NCI-H1436 treated with DMSO at 0.1 percent for 48 hours (cell line): ENCODE measurements around the gene ITGA6.

ENCODE experiments used
- DNase-seq: peaks from one replicate; lab custom pipeline; 2025; lab: John Stamatoyannopoulos, UW

Gene ITGA6

DNA sequence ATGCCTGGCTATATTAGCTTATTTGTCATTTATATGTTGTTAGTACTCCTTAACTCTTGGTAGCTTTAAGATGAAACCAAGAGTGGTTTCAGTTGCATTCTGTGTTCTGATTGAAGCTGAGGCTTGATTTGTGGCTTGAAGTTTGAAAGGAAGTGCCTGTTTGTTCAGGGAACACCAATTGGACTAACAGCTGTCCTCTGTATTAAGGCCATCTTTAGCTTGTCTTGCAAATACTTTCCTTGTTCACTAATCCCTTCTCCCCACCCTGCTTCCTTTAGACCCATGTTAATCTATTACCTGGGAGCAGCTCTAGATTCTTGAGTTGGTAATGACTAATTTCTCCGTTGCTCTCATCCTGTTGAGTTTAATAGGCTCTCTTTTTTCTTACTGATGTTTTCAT, 13.4 kb downstream of the ITGA6 start:
- no peak for DNase-seq

DNA sequence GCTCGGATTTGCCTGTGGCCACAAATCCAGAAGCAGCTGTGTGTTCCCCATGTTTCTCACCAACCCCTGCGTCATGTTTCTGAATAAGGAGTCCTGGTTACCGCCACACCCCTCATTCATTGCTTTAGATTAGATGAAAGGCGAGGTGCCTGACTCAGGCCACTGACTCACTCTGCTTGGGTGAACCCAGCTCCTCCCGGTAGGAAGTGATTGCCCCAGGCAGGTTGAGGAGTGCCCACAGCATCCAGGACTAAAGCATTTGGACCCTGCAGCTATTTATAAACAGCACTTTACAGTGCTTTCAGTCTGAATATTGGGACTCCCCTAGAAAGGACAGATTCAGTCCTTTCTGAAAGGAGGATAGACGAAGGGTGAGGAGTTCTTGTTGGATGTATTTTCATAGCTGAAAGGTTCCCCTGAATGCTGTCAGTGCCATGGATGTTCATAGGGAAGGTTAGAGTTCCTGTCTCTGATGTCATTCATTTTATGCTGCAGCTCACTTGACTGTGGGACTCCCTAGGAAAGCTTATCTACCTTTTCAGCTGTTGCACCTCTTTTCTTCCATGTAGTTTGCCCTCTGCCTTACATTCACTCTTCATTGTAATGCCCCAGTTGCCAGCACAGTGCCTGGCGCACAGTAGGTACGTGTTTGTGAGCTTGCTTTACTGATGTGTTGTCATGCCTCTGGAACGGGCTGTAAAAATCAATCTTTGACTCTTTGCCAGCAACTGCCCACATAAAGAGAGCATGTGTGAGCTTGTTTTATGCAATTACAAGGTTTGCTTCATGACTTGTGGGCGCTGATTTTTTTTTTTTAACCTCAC, 14.9 kb downstream of the ITGA6 start:
- no peak for DNase-seq

DNA sequence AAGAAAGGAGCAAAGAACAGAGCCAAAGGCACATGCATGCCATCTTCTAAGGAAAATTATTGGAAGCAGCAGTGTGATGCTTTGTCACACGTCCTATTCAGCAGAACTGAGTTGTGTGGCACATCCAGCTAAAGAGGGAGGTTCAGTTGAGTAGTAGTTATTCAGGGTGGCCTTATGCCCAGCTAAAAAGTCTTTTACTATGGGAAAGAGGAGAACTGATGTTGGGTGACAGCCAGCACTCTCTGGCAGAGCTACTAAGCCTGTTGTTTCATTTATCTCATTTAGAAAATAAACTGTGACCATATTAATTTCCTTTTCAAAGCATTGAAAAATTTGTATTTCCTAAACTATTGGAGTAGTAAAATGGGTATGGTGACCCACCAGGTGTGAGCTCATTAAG, 18.5 kb downstream of the ITGA6 start:
- no peak for DNase-seq

DNA sequence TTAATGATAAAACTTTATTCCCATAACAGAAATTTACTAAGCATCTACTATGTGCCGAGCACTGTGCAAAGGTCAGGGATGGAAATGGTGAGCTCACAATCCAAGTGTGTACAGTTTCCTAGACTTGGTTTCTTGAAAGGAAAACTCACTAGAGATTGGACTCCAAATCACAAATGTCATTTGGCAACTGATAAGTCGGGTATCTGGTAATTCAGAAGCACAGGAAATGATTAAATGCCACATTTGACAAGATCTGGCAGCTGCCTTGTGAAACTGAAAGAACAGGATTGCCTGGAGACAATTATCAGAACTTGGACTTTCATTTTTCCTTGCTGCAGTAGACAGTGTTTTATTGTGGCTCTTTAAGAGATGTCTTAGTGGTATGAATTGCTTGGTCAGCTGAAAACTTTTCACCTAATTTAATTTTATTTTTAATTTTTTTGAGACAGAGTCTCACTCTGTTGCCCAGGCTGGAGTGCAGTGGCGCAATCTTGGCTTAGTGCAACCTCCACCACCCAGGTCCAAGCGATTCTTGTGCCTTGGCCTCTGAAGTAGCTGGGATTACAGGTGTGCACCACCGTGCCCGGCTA, 19.2 kb downstream of the ITGA6 start:
- no peak for DNase-seq

DNA sequence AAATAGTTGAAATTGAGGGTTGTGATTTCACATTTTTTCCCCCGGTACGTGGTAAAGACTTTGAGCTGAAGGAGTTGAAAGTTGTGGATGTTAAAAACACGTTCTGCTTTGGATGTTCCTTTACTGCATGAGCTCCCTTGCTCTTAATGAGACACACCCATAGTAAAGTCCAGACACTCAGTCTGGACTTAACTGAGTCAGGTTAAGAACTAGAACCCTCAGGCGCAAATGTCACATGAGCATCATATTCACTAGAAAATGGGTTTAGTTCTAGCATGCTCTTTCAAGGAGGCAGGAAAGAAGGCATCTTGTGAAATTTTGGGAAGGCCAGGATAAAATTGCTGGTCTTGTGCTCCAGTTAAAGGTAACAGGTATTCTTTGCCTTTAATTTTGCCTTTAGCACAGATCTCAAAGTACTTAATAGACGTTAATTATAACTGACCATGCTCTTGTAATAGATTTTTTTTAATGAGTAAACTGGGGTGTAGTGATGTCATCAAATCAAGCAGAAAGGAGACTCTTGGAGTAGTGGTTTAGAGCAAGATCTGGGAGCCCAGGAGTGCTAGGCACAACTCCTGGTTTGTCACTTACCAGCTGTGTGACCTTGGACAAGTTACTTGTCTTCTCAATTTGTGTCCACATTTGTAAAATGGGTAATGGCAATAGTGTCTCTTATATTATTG, 20.6 kb downstream of the ITGA6 start:
- DNase-seq: no peak

DNA sequence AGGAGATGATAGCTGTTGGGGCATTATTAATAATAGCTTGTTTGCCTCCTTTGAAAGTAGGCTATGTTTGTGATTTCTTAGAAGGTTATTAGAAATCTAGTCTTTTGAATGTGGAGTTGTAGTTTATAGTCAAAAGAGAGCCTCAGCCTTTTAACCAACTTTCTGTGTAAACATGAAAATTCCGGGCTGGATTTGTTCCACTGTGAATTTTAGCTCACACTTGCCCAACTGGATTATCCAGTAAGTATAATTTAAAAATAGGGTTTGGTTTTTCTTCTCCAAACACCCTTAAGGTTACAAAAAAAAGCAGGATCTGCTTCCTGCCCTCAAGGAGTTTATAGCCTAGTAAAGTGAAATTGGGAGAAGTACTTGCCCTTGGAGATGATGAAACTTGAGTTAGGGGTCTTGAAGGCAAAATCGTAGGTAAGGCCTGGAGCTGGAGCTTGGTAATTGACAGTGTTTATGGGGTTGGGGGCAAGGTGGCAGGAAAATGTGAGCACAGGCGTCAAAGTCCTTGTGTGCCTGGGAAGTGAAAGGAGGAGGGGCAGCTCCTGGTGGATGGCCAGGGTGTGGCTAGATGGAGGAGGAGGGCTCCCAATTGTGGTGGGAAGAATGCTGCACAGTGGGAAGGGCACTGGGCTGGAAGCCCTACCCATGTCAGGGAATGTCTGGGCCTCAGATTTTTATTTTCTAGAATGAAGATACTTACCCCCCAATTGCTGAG, 21.3 kb downstream of the ITGA6 start:
- DNase-seq: no peak

DNA sequence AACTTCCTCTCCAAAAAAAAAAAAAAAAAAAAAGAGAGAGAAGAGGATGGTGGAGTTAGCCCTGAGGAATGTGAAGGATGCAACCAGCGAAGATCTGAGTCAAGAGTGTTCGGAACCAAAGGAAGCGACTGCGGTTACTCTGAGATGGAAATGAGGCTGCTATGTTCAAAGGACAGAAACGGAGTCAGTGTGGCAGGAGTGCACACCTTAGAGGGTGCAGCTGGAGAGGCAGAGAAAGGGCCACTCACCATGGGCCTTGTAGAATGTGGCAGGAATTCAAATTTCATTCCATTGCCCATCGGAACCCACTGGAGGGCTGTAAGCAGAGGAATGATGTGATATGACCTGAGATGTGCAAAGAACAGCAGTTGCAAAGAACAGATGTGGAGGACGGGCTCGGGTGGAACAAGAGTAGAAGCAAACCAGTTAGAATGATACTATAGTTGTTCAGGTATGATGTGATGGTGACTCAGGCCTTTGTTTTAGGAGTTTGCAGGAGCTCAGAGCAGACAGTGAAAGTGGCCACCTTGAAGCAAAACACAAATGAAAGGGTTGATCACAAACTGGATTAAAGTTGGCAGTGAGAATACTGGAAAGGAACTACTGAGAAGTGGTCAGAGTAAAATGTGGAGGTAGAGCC, 22.6 kb downstream of the ITGA6 start:
- no peak for DNase-seq

DNA sequence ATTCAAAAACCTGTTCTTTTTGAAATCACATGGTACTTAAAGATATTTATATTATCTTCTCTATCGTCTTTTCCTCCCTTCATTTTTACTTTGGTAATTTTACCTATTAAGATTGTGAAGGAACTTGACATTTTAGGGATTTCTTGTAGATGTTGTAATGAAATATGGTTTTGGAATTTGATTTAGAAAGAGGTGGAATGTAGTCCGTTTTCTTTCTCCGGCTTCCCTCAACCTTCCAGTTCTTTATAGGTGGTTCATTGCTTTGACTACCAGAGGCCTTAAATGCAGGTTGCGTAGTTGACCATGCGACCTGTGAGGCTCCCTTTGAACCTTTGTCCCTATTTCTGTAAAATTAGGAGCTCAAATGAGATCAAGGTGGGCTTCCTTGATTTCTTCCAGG, 24.5 kb downstream of the ITGA6 start:
- no peak for DNase-seq

DNA sequence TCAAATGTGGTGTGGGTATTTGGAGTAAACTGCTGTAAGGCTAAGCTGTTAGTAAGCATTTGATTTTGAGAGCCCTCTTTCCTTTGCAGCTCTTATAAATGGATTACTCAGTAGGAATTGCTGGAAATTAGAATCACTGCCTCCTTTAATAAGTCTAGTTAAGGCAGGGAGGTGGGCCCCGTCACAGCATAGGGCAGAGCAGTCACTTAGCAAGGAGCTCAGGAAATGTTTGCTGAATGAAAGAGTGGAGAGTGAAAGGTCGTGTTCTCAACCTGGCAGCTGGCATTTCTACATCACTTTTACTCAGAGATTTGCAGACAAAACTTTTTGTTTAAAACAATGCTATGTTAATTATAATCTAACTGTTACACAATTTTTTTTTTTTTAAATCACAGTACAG, 25.5 kb downstream of the ITGA6 start:
- DNase-seq: no peak

DNA sequence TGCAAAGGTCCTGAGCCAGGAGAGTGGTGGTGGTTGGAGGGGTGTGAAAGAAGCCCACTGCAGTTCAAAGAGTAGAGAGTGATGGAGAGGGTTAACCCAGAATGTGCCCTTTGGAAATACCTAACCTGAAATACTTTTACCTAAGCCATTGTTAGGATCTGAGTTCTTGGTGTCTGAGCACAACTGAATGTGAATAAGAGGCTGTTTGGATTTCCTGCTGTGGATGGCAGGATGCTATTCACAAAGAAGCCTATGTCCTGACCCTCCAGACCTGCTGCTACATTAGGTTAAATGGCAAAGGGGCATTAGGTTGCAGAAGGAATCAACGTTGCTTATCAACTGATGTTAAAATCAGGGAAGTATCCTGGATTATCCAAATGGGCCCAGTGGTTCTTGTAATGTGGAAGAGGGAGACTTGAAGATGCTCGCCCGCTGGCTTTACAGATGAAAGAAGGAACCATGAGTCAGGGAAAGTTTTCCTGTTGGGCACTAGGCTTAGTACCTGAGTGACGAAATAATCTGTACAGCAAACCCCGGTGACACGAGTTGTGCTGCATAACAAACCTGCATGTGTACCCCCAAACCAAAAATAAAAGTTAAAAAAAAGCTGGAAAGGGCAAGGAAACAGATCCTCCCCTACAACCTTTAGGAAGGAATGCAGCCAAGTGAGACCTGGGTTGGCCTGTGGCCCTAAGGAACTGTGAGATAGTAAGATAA, 27.2 kb downstream of the ITGA6 start:
- no peak for DNase-seq

DNA sequence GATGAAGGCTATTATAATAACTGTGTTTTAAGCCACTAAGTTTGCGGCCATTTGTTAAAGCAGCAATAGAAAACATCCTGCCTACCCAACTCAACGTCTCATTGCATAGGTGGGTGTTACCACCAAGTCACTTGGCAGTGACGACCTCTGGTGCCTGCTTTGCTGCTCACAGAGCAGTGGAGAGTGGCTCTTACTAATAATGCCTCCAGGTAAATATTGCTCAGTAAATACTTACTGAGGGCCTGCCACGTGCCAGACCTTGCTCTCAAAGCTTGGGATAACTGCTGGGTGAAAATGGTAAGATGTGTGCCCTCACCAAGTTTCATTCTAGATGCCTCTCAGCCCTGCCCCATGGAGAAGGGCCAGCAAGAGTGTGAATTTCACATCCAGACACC, 27.7 kb downstream of the ITGA6 start:
- no peak for DNase-seq

DNA sequence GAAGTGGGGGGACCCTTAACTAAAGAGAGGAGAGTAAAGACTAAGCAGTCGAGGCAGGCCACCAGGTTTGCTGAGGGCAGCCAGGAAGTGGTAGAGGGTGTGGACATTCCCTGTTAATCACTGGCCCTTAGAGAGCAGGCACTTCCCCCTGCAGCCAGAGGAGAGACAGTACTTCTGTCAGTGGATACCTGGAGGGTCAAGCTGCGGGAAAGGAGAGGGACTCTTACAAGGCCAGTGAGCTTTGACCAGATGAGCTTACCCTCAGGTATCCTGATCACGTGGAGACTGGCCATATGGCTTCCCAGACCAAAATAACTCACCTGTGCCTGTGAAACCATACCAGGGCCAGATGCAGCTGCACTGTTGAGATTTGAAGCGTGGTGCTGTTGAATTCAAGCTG, 28.6 kb downstream of the ITGA6 start:
- no peak for DNase-seq

DNA sequence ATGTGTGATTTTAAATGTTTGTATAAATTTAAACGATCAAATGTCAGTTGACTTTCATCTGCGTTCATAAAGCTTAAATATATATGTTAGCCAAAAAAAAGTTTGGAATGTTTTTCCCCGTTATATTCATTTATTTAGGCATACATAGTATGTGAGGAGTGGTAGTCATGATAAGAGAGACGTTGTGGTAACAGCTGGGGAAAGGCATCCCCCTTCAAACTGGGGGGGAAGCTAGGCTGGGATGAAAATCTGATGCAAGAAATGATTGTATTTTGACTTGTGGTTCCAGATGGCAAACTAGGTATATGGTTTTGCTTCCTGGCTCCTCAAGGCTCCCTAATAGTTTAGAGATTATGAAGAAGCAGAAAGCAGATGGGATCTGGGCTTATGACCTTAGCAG, 30.1 kb downstream of the ITGA6 start:
- no peak for DNase-seq

DNA sequence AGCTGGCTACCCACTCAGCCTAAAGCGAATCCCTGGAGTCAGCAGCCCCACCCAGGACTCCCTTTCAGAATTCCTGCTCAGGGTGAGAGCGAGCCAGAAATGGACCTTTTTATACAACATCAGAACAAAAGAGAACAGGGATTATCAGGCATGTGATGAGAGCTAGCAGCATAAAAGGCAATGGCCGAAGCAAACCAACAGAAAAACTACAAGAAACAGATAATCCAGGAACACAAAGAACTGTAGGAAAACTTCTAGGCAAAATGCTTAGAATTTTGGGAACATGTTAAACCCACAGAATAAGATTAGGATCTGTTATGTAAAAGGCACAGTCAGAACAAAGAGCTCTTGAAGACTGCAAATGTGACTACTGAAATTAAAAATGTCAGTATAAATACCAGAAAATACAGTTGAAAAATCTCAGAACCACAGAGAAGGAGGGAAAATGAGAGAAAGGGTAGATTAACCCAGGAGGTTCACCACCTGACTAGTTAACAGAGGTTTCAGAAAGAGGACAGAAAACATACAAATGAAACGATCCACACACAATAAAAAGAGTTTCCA, 31.3 kb downstream of the ITGA6 start:
- no peak for DNase-seq

DNA sequence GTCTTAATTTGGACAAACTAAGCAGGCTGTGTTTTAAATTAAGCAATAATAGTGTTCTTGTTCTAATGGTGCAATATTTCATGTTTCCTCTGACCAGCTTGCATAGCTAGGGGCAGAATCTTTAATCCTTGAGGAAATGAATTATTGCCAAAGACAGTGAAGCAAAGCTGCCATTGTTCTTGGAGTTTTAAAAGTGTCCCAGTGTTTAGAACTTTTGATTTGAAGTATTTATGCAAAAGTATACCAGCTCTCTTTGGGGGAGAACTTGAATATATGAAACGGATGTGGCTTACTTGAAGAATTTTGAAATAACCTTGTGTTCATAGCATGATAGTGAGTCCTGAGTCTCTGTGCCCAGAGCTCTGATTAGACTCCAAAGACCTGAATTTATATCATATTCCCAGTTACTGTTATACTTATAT, 33.4 kb downstream of the ITGA6 start:
- DNase-seq: no peak

DNA sequence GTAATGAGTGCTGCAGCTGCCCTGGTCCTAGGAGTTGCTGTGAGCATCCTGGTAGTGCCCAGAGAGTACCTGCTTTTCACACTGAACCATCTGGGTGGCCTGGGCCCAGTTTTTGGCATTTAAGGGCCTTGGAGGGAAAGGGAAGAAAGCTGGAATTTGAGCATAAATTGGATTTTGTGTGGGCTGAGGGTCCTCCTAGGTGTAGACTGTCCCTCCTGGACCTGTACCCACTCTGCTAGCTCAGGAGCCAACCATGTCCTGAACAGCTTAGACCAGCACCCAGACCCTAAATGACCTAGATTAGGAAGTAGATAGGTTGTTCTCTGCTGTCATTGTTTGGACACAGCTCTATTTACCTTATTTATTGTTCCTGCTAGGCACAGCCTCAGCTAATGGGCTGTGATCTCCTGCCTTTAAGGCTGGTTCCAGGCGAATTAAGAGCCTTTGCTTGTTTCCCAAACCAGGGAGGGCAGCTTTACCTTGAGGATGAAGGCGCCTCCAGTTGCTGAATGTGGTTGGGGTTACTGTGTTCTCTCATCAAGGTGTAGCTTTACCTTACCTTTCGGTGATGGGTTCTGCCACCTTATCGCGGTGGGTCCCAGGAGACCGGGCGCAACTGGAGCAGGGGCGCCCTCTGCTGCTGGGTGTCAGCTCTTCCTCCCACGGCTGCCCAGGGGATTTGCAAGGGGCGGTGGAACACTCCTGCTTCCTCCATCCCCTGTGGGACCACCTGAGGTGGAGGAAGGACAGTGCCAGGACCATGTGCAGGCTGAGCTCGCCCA, 34.4 kb downstream of the ITGA6 start:
- DNase-seq: no peak

DNA sequence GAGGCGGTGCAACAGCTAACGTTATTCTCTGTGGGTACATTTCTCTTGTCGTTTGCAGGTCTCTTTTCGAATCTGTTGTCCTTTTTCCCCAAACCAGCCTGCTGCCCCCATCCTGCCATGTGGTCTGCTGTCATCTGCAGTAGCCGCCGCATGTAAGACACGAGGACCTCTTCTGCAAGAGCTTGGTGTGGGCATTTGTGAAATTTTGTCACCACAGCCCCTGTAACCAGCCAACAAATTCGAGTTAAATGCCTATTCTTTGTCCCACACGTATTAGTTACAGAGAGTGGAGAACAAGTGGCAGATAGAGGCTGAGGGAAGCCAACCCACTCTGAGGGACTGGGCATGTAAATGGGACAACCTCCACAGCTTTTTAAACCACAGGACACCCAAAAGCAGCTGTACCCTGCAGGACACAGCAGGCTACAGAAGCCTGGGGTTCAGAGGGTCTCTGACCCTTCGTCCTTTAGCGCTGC, 35.0 kb downstream of the ITGA6 start:
- DNase-seq: no peak

DNA sequence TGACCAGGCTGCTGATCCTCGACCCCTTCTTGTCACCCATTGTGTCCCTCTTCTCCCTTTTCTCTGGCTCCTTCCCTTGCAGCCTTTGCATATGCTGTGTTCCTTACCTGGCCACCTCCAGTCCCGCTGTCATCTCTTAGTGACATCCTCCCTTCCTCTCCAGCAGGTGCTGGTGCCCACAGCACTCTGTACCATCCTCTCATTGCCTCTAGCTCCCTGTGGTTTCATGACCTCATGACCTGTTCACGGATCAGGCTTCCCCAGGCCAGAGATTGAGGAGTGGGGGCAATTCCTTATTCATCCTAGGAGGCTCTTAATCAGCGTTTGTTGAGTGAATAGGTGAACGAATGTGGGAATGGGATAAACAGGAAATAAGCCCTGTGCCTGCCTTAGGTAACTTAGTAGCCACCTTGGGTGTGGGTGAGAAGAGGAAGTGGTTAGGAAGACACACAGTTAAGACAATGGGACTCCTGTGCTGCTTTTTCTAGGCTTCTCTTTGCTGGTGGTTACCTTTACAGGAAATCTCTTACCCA, 35.5 kb downstream of the ITGA6 start:
- no peak for DNase-seq

DNA sequence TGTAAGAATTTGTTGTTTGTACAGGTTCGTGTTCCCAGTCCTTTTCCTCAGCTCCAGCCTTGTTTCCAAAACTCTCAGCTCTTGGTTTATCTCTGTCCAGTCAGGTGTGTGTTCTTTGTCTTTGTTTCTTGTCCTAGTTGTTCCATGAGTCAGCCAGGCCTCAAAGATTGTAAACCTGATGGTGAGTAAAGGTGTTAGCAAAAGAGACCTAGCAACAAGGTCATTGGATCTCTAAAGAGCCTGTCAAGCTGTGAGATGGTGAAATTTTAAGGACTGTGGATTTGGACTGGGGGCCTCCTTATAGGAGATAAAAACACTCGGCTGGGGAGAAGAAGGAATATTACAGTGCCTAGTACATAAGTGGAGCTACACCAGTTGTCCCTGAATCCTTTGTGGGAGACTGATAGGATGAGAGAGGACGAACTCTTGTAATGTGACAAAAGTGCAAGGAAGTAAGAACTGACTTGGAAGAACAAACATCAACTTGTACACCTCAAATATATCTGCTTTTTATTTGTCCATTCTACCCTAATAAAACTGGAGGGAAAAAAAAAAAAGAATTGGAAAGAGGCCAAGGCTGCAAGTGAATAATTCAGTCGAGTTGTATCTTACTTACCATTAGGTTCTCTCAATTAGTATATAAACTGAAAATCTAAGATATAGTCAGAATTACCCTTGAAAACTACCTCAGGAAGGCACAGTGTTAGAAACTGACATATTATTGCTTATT, 37.2 kb downstream of the ITGA6 start:
- DNase-seq: no peak
